H1 (cell line): ENCODE results near the gene TRHDE. TPM values are rescaled to one million over a fixed set of nuclear protein-coding genes. Genes with fewer than 3 reads are reported as not detected.

Experiments
- CTCF ChIA-PET: fragments of 300-600 bp; sonication (Branson Sonifier 250); formaldehyde crosslinking; loops from one replicate; lab custom pipeline; 2021; ENCODE audit not compliant: partially characterized antibody; lab: Charles Lee
- POLR2A ChIA-PET: fragments of 300-600 bp; sonication (Branson Sonifier 250); formaldehyde crosslinking; loops from one replicate; lab custom pipeline; 2021; ENCODE audit warnings: inconsistent platforms; ENCODE audit not compliant: partially characterized antibody; lab: Charles Lee
- DNase-seq, 2 experiments: peaks; one replicate each; pipeline versions ENCODE4 v3.0.0 to v3.0.0-alpha.2; 2010 to 2022; ENCODE audit warnings: low spot score in 2 of 2, low read depth in 1 of 2, mixed read lengths in 1 of 2
- FAIRE-seq: peaks from 2 replicates; lab custom pipeline; 2011; peaks lifted over from hg19 to GRCh38; lab: Jason Lieb, UNC
- H2AFZ ChIP-seq: 2 replicates; pipeline ENCODE4 v1.8.1; 2012; ENCODE audit warnings: low read length, inconsistent platforms
- H2AK5ac ChIP-seq: 2 replicates; pipeline ENCODE4 v1.6.1; 2013; ENCODE audit warnings: low read depth, low read length
- H2BK120ac ChIP-seq: replicated peaks from 2 replicates; pipeline ENCODE3; 2013; ENCODE audit warnings: low read depth, low read length, inconsistent platforms
- H2BK12ac ChIP-seq: 2 replicates; pipeline ENCODE4 v1.6.1; 2013; ENCODE audit warnings: low read depth, low read length
- H2BK15ac ChIP-seq: 2 replicates; pipeline ENCODE4 v1.6.1; 2013; ENCODE audit warnings: low read length
- H2BK20ac ChIP-seq: 2 replicates; pipeline ENCODE4 v1.6.1; 2013; ENCODE audit warnings: low read length
- H2BK5ac ChIP-seq: 2 replicates; pipeline ENCODE4 v1.6.1; 2013; ENCODE audit warnings: low read depth, low read length
- H3K14ac ChIP-seq: 2 replicates; pipeline ENCODE4 v1.6.1; 2013; ENCODE audit warnings: inconsistent platforms; ENCODE audit not compliant: insufficient read length
- H3K18ac ChIP-seq: 2 replicates; pipeline ENCODE4 v1.6.1; 2013; ENCODE audit warnings: low read length; ENCODE audit errors: extremely low read depth
- H3K23ac ChIP-seq: 2 replicates; pipeline ENCODE4 v1.6.1; 2013; ENCODE audit warnings: inconsistent platforms; ENCODE audit not compliant: insufficient read length
- H3K23me2 ChIP-seq: 2 replicates; pipeline ENCODE4 v1.6.1; 2013; ENCODE audit warnings: low read depth, low read length
- H3K27ac ChIP-seq: 2 replicates; pipeline ENCODE4 v1.6.1; 2011; ENCODE audit warnings: low read depth, low read length, inconsistent platforms
- H3K27me3 ChIP-seq, 4 experiments: replicated peaks in 1 of 4; 1 replicate in 1 of 4; 2 replicates in 3 of 4; pipeline versions ENCODE4 v1.6.1 to v1.8.1; 2011 to 2013; ENCODE audit warnings: low read length in 3 of 4, mild to moderate bottlenecking in 3 of 4, inconsistent platforms in 2 of 4, mixed read lengths in 2 of 4, moderate library complexity in 1 of 4; ENCODE audit not compliant: control insufficient read depth in 3 of 4, insufficient read depth in 3 of 4; ENCODE audit errors: extremely low read depth in 1 of 4
- H3K36me3 ChIP-seq, 4 experiments: 2 replicates each; pipeline versions ENCODE4 v1.6.1 to v1.8.1; 2011 to 2013; ENCODE audit warnings: mild to moderate bottlenecking in 4 of 4, low read length in 3 of 4, moderate library complexity in 2 of 4, control low read depth in 1 of 4, inconsistent platforms in 1 of 4; ENCODE audit not compliant: insufficient read depth in 4 of 4, control insufficient read depth in 2 of 4
- H3K4ac ChIP-seq: replicated peaks from 2 replicates; pipeline ENCODE3; 2013; ENCODE audit warnings: low read length, low read depth, mixed read lengths, inconsistent platforms; ENCODE audit not compliant: insufficient read length
- H3K4me1 ChIP-seq, 4 experiments: replicated peaks in 1 of 4; 1 replicate in 1 of 4; 2 replicates in 3 of 4; pipeline versions ENCODE4 v1.6.1 to v1.8.1; 2011 to 2013; ENCODE audit warnings: low read length in 3 of 4, inconsistent platforms in 2 of 4, mixed read lengths in 1 of 4; ENCODE audit not compliant: insufficient read depth in 4 of 4, control insufficient read depth in 3 of 4
- H3K4me2 ChIP-seq, 2 experiments: 2 replicates each; pipeline versions ENCODE4 v1.6.1 to v1.8.1; 2011 to 2013; ENCODE audit warnings: low read depth in 2 of 2, low read length in 2 of 2, control low read depth in 1 of 2, inconsistent platforms in 1 of 2, mild to moderate bottlenecking in 1 of 2; ENCODE audit not compliant: insufficient read depth in 1 of 2
- H3K4me3 ChIP-seq, 4 experiments: fragments of 200-600, 300-600 bp in 1 of 4; sonication (generic), shearing (Covaris generic), sonication (Bioruptor Twin) in 1 of 4; 2 replicates each; pipeline versions ENCODE4 v1.5.1 to v1.8.1; 2011 to 2016; ENCODE audit warnings: low read length in 4 of 4, low read depth in 3 of 4, control low read depth in 2 of 4, inconsistent platforms in 2 of 4, mild to moderate bottlenecking in 2 of 4, mixed read lengths in 1 of 4, moderate library complexity in 1 of 4; ENCODE audit not compliant: insufficient read depth in 2 of 4; ENCODE audit errors: extremely low read depth in 1 of 4
- H3K56ac ChIP-seq: replicated peaks from 2 replicates; pipeline ENCODE3; 2013; ENCODE audit warnings: low read depth, mild to moderate bottlenecking, mixed read lengths, low read length, inconsistent platforms; ENCODE audit not compliant: insufficient read length
- H3K79me1 ChIP-seq: 2 replicates; pipeline ENCODE4 v1.6.1; 2013; ENCODE audit warnings: low read depth, low read length, control low read depth
- H3K79me2 ChIP-seq, 2 experiments: 2 replicates each; pipeline versions ENCODE4 v1.6.1 to v1.8.1; 2012 to 2013; ENCODE audit warnings: low read length in 2 of 2, mild to moderate bottlenecking in 2 of 2, inconsistent platforms in 1 of 2; ENCODE audit not compliant: insufficient read depth in 2 of 2, control insufficient read depth in 1 of 2
- H3K9ac ChIP-seq, 4 experiments: replicated peaks in 1 of 4; 1 replicate in 1 of 4; 2 replicates in 3 of 4; pipeline versions ENCODE4 v1.6.1 to v1.8.1; 2011 to 2013; ENCODE audit warnings: low read depth in 3 of 4, low read length in 3 of 4, control low read depth in 2 of 4, mild to moderate bottlenecking in 2 of 4, moderate library complexity in 2 of 4, inconsistent platforms in 1 of 4; ENCODE audit errors: extremely low read depth in 1 of 4
- H3K9me3 ChIP-seq, 2 experiments: 2 replicates each; pipeline versions ENCODE4 v1.6.1 to v1.8.1; 2012 to 2013; ENCODE audit warnings: mild to moderate bottlenecking in 2 of 2, moderate library complexity in 2 of 2, control low read depth in 1 of 2, inconsistent platforms in 1 of 2, low read depth in 1 of 2, low read length in 1 of 2, mixed read lengths in 1 of 2; ENCODE audit not compliant: insufficient read depth in 2 of 2
- H4K20me1 ChIP-seq, 2 experiments: replicated peaks in 1 of 2; 2 replicates each; pipeline versions ENCODE3 to v1.8.1; 2011 to 2013; ENCODE audit warnings: inconsistent platforms in 2 of 2, low read length in 2 of 2, mild to moderate bottlenecking in 1 of 2; ENCODE audit not compliant: insufficient read depth in 2 of 2, control insufficient read depth in 1 of 2
- H4K5ac ChIP-seq: 2 replicates; pipeline ENCODE4 v1.6.1; 2013; ENCODE audit warnings: low read length, low read depth, mixed read lengths, inconsistent platforms; ENCODE audit not compliant: insufficient read length
- H4K8ac ChIP-seq: 2 replicates; pipeline ENCODE4 v1.8.0; 2013; ENCODE audit warnings: mild to moderate bottlenecking, moderate library complexity, low read length, inconsistent platforms; ENCODE audit not compliant: insufficient read depth; ENCODE audit errors: extremely low read depth
- H4K91ac ChIP-seq: replicated peaks from 2 replicates; pipeline ENCODE3; 2013; ENCODE audit warnings: low read length, mixed read lengths, inconsistent platforms; ENCODE audit not compliant: insufficient read length
- ASH2L ChIP-seq: fragments of 200-600, 300-600 bp; sonication (generic); IDR thresholded peaks from one replicate; pipeline ENCODE4 v1.7.1; 2017; ENCODE audit warnings: low read length
- ATF3 ChIP-seq: IDR thresholded peaks from 2 replicates; pipeline ENCODE4 v1.6.1; 2011; ENCODE audit warnings: low read depth, mild to moderate bottlenecking, low read length; ENCODE audit not compliant: insufficient read depth
- BACH1 ChIP-seq: IDR thresholded peaks from 2 replicates; pipeline ENCODE4 v1.6.1; 2012; ENCODE audit warnings: low read length, improper control_type of control experiment
- CEBPB ChIP-seq: IDR thresholded peaks from 2 replicates; pipeline ENCODE4 v1.6.1; 2012; ENCODE audit warnings: low read depth, low read length
- CHD2 ChIP-seq: IDR thresholded peaks from 2 replicates; pipeline ENCODE4 v1.6.1; 2012; ENCODE audit warnings: low read length, improper control_type of control experiment
- EZH2 ChIP-seq: fragments of 200-600 bp; sonication (generic); IDR thresholded peaks from 2 replicates; pipeline ENCODE4 v1.7.1; 2012; ENCODE audit warnings: low read depth, mild to moderate bottlenecking, moderate library complexity, low read length, inconsistent platforms; ENCODE audit not compliant: severe bottlenecking
- GABPA ChIP-seq: IDR thresholded peaks from 2 replicates; pipeline ENCODE4 v1.6.1; 2011; ENCODE audit warnings: mild to moderate bottlenecking, low read length, moderate library complexity, borderline replicate concordance; ENCODE audit not compliant: insufficient read depth
- KDM1A ChIP-seq: fragments of 200-600, 300-600 bp; sonication (generic); IDR thresholded peaks from 2 replicates; pipeline ENCODE4 v1.7.1; 2016; ENCODE audit warnings: mild to moderate bottlenecking, low read length, borderline replicate concordance
- MAFK ChIP-seq: IDR thresholded peaks from 2 replicates; pipeline ENCODE4 v1.6.1; 2012; ENCODE audit warnings: low read depth, mild to moderate bottlenecking, improper control_type of control experiment, low read length
- NANOG ChIP-seq: IDR thresholded peaks from 2 replicates; pipeline ENCODE4 v1.6.1; 2011; ENCODE audit warnings: low read length, low read depth, mild to moderate bottlenecking, inconsistent platforms; ENCODE audit not compliant: insufficient read depth, poor library complexity, severe bottlenecking
- PHF8 ChIP-seq: fragments of 200-600 bp; sonication (generic); conservative IDR thresholded peaks from 2 replicates; pipeline ENCODE4 v1.7.1; 2012; ENCODE audit warnings: low read depth, mild to moderate bottlenecking, inconsistent platforms, low read length, moderate library complexity
- POLR2AphosphoS5 ChIP-seq: IDR thresholded peaks from 2 replicates; pipeline ENCODE4 v1.6.1; 2011; ENCODE audit warnings: low read depth, low read length
- RBBP5 ChIP-seq: IDR thresholded peaks from 2 replicates; pipeline ENCODE4 v1.7.1; 2012; ENCODE audit warnings: low read depth, mild to moderate bottlenecking, inconsistent platforms, low read length, moderate library complexity, borderline replicate concordance
- SAP30 ChIP-seq: fragments of 300-600 bp; sonication (generic); IDR thresholded peaks from 2 replicates; pipeline ENCODE4 v1.7.1; 2012; ENCODE audit warnings: low read length, moderate library complexity, mild to moderate bottlenecking, inconsistent platforms; ENCODE audit not compliant: insufficient read depth, insufficient replicate concordance
- SP2 ChIP-seq: IDR thresholded peaks from 2 replicates; pipeline ENCODE4 v1.6.1; 2012; ENCODE audit warnings: mild to moderate bottlenecking, low read length, inconsistent platforms
- WGBS, 2 experiments: shearing (Covaris generic) in 1 of 2; methylation state at CpG; one replicate each; pipeline versions ENCODE4 v1.1.6 to v1.1.7; 2013 to 2015; ENCODE audit warnings: low lambda C conversion rate in 2 of 2, mixed read lengths in 2 of 2, inconsistent platforms in 1 of 2, low coverage in 1 of 2, missing lambda C conversion rate in 1 of 2; ENCODE audit not compliant: insufficient replicate concordance in 2 of 2, insufficient coverage in 1 of 2, insufficient read length in 1 of 2; ENCODE audit errors: extremely low coverage in 1 of 2, missing lambda C conversion rate in 1 of 2; 5-methylcytosine and 5-hydroxymethylcytosine counted together
- polyA plus RNA-seq, 7 experiments: library from polyadenylated mRNA; depleted of rRNA in 3 of 7; stranded (reverse) in 5 of 7; unstranded in 2 of 7; fragments of >200 nt in 5 of 7; fragments of 200-250 nt in 2 of 7; gene quantifications; 1 replicate in 5 of 7; 2 replicates in 1 of 7; 4 replicates in 1 of 7; pipeline versions ENCODE4 v1.2.1 to v1.2.3, GENCODE V29; 2011 to 2013; ENCODE audit warnings: missing spikeins in 2 of 7, mixed read lengths in 2 of 7
- total RNA-seq: library from RNA; stranded (reverse); fragmentation: NEBNext Ultra II Directional; extraction: Animal tissue kit (Norgen Biotek cat#: 25700); gene quantifications from 2 replicates; pipeline ENCODE4 v1.2.1, GENCODE V29; 2021

TRHDE gene
- total and polyA plus RNA-seq, 2 of the 8 experiments (the other 6 are each of a cell fraction or from before 2014, with no cell fraction given) = 1.3 to 5.0 TPM

GRCh38 chr12:72246370-72246769 is 25.8 kb upstream of the TRHDE start:
- H2BK12ac ChIP-seq = no peak overlapping the region
- no peak overlapping the region for H3K4ac ChIP-seq
- no peak overlapping the region for H3K4me3 ChIP-seq
- no peak overlapping the region for H3K14ac ChIP-seq
- no peak overlapping the region for H4K91ac ChIP-seq
- no peak overlapping the region for H2BK120ac ChIP-seq
- H4K5ac ChIP-seq = no peak overlapping the region
- H2BK20ac ChIP-seq = no peak overlapping the region
- DNase-seq (no peak), FAIRE-seq (no peak)
- H4K20me1 ChIP-seq = no peaks in the 10 kb centered on the region
- POLR2A ChIA-PET = no interaction called here
- H2AK5ac ChIP-seq = no peak overlapping the region
- H3K4me1 ChIP-seq = no peaks in the 10 kb centered on the region
- H2AFZ ChIP-seq = no peak overlapping the region
- CTCF ChIA-PET = no interaction called here
- H3K23me2 ChIP-seq = no peaks in the 10 kb centered on the region
- no peaks in the 10 kb centered on the region for H3K79me2 ChIP-seq
- H3K4me2 ChIP-seq = no peak overlapping the region
- H3K36me3 ChIP-seq = no peaks in the 10 kb centered on the region
- no peaks in the 10 kb centered on the region for H3K79me1 ChIP-seq
- no peak overlapping the region for H3K9ac ChIP-seq
- no peak overlapping the region for H4K8ac ChIP-seq
- H3K56ac ChIP-seq = no peak overlapping the region
- H3K23ac ChIP-seq = no peak overlapping the region
- H3K18ac ChIP-seq = no peak overlapping the region
- H3K27me3 ChIP-seq = no peaks in the 10 kb centered on the region
- 93% methylated on average over 4 of the region's 4 CpGs; no CpG with 5 or more reads in 1 of the 2 experiments for WGBS, 2 experiments
- no peaks in the 10 kb centered on the region for H3K9me3 ChIP-seq
- no peak overlapping the region for H2BK5ac ChIP-seq
- H2BK15ac ChIP-seq = no peak overlapping the region
- no peak overlapping the region for H3K27ac ChIP-seq
- TF ChIP-seq MAFK = no peak
- TF ChIP-seq NANOG = no peak
- TF ChIP-seq BACH1 = no peak
- TF ChIP-seq EZH2 = no peak
- no peak for TF ChIP-seq ASH2L
- TF ChIP-seq SAP30 = no peak
- TF ChIP-seq PHF8 = no peak
- TF ChIP-seq CHD2 = no peak
- TF ChIP-seq SP2 = no peak
- no peak for TF ChIP-seq GABPA
- no peak for TF ChIP-seq POLR2AphosphoS5
- TF ChIP-seq RBBP5 = no peak
- no peak for TF ChIP-seq CEBPB
- no peak for TF ChIP-seq ATF3
- no peak for TF ChIP-seq KDM1A
